DMS 273 treated with DMSO at 0.1 percent for 48 hours (cell line): Measurements from ENCODE around the gene CEACAM6.
"Not testable (repeated sequence)": the region's sequence is repeated elsewhere in the genome, so short reads cannot be mapped to it uniquely, and the experiment has no call there.

Source experiments
- DNase-seq: peaks from one replicate; lab custom pipeline; 2025; lab: John Stamatoyannopoulos, UW

Gene CEACAM6

GRCh38 chr19:41755328-41755913 is at the start of gene CEACAM6:
Gene CEACAM6, plus strand, starts transcription at chr19:41755530. Its CDS starts 109 bp downstream, at chr19:41755639.
- no peak for DNase-seq

- no peak for DNase-seq
These were observed 48.4 kb upstream of the CEACAM6 start for GRCh38 chr19:41706741-41707501.

GRCh38 chr19:41707502-41707812 is 47.9 kb upstream of the CEACAM6 start:
- DNase-seq, result no peak

- DNase-seq, result no peak
These were observed 47.4 kb upstream of the CEACAM6 start for GRCh38 chr19:41707871-41708371.

- no peak for DNase-seq
These were observed 46.8 kb upstream of the CEACAM6 start, which contains the start of gene CEACAM5 for GRCh38 chr19:41708481-41708880. Gene CEACAM5, plus strand, starts transcription at chr19:41708626. Its CDS starts 106 bp downstream, at chr19:41708732.

- not testable (repeated sequence) for DNase-seq
These were observed 45.8 kb upstream of the CEACAM6 start for GRCh38 chr19:41709516-41709915.

GRCh38 chr19:41709951-41710645 is 45.2 kb upstream of the CEACAM6 start:
- DNase-seq, result no peak

- DNase-seq, result no peak
These were observed 43.7 kb upstream of the CEACAM6 start for GRCh38 chr19:41711376-41712261.

GRCh38 chr19:41714598-41714997 is 40.7 kb upstream of the CEACAM6 start:
- DNase-seq, result no peak

- no peak for DNase-seq
These were observed 36.6 kb upstream of the CEACAM6 start for GRCh38 chr19:41718761-41719160.

GRCh38 chr19:41720103-41720502 is 35.2 kb upstream of the CEACAM6 start:
- no peak for DNase-seq

- no peak for DNase-seq
These were observed 28.8 kb upstream of the CEACAM6 start for GRCh38 chr19:41726493-41726892.

- DNase-seq, result no peak
These were observed 21.2 kb upstream of the CEACAM6 start for GRCh38 chr19:41734156-41734555.

- no peak for DNase-seq
These were observed 20.7 kb upstream of the CEACAM6 start for GRCh38 chr19:41734585-41734984.

GRCh38 chr19:41735071-41735600 is 20.2 kb upstream of the CEACAM6 start:
- no peak for DNase-seq

- no peak for DNase-seq
These were observed 16.0 kb upstream of the CEACAM6 start for GRCh38 chr19:41739361-41739760.

- DNase-seq, result no peak
These were observed 14.7 kb upstream of the CEACAM6 start for GRCh38 chr19:41740415-41741243.

GRCh38 chr19:41741244-41741554 is 14.1 kb upstream of the CEACAM6 start:
- DNase-seq, result no peak

- no peak for DNase-seq
These were observed 10.5 kb upstream of the CEACAM6 start for GRCh38 chr19:41744850-41745249.

GRCh38 chr19:41745756-41746155 is 9.6 kb upstream of the CEACAM6 start:
- no peak for DNase-seq
